NCI-H526 (cell line): ENCODE results near the gene SLC2A13.
"Not testable (repeated sequence)": the region's sequence is repeated elsewhere in the genome, so short reads cannot be mapped to it uniquely, and the experiment has no call there.

Experiments
- DNase-seq, 2 experiments: peaks; one replicate each; lab custom pipeline; 2025; lab: John Stamatoyannopoulos, UW

The SLC2A13 gene

DNA sequence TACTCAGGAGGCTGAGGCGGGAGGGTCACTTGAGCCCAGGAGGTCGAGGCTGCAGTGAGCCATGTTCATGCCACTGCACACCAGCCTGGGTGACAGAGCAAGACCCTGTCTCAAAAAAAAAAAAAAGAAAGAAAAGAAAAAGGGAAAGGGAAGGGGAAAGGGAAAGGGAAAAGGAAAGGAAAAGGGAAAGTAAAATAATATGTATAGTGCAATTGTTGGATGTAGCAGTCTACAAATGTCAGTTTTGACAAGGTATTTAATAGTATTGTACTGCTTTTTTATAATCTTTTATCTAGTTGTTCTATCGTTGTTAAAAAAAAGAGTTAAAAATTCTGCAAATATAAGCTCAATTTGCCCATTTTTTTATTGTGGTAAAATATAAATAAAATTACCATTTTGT lies 67.3 kb downstream of the SLC2A13 start:
- DNase-seq, result no peak

GRCh38 chr12:40034712-40035111 lies 71.2 kb downstream of the SLC2A13 start:
- DNase-seq, result no peak

DNA sequence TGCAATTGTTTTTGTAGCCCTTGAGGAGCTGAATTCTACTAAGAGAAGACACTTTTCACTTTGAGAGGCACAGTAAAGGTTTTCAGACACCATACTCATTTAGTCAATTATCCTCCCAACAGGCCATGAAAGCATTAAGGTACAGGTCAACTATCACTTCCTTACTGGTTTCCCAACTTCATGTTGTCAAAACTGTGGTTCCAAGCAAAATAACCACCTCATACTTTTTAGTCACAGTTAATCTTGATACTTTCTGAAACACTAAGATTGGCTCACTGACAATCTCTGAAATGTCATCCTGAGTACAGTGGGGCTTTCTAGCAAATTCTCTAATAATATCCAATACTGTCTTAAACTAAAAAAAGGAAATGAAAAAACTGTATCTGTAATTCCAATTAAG lies 71.7 kb downstream of the SLC2A13 start:
- DNase-seq, result no peak

DNA sequence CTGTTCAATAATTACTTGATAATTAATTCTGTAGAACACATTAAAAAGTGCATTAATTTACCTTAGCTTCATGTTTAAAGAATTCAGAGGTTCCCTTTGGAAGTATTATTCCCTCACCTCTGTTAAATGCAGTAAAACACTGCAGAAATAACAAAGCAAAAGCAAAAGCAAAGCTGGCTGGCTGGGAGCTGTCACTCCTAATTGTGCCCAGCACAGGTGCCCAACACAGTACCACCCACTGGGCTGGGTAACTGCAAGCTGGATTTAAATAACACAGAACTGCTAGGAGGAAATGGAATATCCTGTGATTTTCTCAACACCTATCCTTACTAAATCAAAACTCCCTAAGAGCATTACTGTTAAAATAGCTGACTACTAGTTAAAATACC lies 72.6 kb downstream of the SLC2A13 start:
- no peak for DNase-seq

GRCh38 chr12:40032433-40033241 lies 73.2 kb downstream of the SLC2A13 start:
- DNase-seq, result no peak

DNA sequence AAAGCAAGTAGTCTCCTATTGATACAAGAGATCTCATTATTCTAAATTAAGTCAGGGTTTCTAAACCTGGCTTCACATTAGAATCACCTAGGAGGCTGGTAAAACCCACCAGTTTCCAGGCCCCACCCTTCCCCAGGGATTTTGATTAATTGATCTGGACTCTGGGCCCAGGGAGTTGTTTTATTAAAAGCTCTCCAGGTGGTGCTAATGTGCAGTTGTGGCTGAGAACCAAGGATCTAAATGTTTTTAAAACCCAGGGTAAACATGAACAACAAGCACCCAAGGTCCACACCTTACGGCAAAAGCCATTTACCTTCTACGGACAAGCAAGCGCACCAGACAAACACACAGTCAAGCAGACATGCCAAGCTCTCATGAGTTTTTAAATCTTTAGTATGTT lies 73.9 kb downstream of the SLC2A13 start:
- peak in 1 of 2 experiments; percentile 45 for DNase-seq

- DNase-seq, result not testable (repeated sequence)
Measured at GRCh38 chr12:40030970-40031369, 74.9 kb downstream of the SLC2A13 start.

DNA sequence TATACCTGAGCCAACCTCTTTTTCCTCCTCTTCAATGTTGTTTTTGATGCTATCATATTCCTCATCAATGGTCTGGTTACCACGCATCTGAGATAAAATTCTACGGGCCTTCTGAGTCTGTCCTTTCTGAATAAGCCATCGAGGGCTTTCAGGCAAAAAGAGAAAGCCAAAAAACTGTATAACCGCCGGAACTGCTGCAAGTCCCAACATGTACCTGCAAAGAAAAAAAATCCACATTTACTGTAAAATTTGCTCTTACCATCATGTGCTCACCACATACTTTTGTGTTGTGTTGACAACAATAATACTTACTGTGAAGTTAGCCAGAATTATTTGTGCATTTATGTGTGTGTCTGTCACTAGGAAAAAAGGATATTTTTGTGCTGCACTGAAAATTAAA lies 77.6 kb downstream of the SLC2A13 start:
- no peak for DNase-seq

DNA sequence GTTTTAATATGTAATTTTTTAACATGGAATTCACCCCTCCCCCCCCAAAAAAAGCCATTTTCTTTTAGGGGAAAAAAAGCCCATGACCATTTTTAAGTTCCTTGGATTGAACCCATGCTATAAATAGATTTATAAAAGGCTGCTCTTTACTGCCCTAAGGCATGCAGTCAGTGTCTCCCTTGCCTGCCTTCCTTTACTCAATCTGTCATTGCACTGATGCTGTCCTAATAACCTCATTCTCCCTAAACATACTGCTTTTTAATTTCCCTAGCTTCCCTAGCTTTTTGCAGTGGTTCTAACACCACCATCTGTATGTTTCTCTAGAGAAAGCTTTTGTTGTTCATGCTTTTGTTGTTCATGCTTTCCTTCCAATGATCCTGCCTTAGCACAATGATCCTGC lies 83.0 kb downstream of the SLC2A13 start:
- DNase-seq, result no peak

- DNase-seq, result no peak
Measured at GRCh38 chr12:40020261-40020691, 85.6 kb downstream of the SLC2A13 start.

DNA sequence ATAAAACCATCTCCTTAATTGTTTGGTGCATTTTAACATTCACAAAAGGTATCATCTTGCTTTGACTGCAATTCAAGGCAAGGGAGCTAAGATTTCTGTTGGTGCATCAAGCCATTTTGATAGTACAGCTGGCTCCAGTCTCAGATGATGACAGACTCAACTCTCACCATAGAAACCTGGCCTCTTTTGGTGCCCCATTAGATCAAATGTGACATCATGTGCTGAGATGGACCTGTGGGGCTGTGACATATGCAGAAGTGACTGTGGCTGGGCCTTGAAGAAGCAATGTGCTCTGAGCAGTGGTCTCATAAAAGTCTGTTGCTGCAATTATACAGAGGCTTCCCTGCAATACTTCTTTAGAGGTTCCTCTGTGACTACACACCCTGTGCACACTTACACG lies 88.4 kb downstream of the SLC2A13 start:
- DNase-seq, result no peak

DNA sequence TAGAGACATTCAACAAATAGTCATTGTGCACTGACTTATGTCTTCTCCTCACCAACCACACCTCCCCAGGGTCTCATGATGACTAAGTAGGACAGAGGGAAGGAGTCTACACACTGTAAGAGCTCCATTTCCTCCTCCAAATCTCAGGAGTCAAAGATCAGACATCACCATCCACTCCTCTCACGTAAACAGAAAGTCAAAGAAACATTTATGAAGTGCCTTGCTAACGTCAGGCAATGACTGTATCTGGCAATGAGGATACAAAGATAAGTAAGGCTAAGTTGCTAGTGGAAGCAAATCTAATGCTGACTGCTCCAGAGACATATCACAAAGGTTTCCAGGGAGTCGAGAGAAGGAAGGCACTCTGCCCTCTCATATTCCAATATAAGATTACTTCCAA lies 88.9 kb downstream of the SLC2A13 start:
- DNase-seq, result no peak

DNA sequence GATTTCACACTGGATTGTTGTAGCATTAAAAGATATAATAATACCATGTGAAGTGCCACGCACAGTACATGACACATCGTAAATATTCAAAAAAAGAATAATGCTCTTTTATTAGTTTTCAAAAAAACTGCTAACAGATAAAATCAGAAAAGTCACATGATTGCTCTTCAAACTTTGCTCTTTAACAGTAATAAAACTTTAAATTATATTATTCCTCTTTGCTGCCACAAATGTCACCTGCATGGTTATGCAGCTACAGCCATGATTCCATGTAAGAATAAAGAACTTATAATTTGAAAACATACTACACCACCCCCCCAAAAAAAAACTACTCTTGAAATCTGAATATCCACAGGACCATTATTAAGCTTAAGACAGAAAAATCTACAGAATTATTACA lies 90.0 kb downstream of the SLC2A13 start:
- DNase-seq, result no peak

GRCh38 chr12:40015345-40015744 lies 90.5 kb downstream of the SLC2A13 start:
- DNase-seq, result no peak

- DNase-seq, result no peak
Measured at GRCh38 chr12:40013847-40014246, 92.0 kb downstream of the SLC2A13 start.

DNA sequence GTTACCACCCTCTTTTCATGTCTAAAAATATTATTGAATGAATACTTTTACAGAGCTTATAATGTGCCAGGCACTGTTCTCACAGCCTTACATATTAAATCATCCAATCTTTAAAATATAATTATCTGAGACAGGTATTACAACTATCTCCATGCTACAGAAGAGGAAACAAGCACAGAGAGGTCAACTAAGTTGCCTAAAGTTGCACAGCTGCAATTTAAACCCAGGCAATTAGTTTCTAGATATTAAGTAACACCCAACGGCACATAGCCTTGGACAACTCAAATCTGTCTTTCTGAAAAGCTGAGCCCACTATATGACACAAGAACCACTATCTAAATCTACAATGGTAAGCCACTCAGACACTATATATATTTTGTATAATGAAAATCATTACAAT lies 92.6 kb downstream of the SLC2A13 start:
- no peak for DNase-seq

- no peak for DNase-seq
Measured at GRCh38 chr12:40012711-40013110, 93.2 kb downstream of the SLC2A13 start.

DNA sequence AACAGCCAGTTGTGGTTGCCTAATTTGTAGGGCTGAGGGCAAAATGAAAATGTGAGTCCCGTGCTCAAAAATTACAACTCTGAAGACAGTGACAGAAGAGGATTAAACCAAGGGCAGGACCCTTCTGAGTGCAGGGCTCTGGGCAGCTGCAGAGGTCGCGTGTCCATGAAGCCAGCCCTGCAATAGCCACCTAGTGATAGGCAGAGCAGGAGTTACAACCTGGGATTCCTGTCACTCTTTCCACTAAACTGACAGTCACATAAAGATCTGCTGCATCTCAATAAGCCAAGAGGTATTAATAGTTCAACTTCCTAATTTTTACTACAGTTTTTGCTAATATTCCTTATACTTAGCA lies 94.1 kb downstream of the SLC2A13 start:
- DNase-seq, result no peak

DNA sequence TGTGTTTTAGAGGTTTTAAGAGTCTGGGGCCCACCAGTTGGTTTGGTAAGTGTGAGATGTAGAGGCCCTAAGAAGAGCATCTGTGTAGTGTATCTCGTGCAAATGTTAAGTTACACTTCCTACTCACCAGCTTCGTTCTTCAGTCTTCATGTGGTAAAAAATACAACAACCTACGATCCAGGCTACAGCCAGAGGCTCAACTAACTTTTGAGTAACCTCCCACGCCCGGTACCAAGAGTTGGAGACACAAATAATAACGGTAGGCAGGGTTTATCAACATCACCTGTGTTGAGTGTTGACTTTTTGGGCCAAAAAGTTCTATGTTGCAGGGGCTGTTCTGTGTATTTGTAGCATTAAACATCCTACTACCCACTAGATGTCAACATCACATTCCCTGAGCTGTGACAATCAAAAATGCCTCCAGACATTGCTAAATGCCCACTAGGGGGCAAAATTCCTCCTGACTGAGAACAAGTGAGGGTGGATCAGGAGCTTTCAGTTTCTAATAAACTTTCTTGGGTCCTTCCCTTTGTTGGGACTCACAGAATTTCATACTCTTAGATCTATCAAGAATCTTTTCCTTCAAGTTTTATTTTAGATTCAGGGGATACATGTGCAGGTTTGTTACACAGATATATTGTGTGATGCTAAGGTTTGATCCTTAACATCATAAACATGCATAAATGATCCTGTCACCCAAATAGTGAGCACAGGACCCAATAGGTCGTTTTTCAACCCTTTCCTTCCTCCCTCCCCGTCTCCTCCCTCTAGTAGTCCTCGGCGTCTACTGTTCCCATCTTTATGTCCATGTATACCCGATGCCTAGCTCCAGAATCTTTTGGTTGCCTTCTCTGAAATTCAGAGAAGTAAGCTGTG lies 94.7 kb downstream of the SLC2A13 start:
- DNase-seq, result peak; percentile 48 to 69

DNA sequence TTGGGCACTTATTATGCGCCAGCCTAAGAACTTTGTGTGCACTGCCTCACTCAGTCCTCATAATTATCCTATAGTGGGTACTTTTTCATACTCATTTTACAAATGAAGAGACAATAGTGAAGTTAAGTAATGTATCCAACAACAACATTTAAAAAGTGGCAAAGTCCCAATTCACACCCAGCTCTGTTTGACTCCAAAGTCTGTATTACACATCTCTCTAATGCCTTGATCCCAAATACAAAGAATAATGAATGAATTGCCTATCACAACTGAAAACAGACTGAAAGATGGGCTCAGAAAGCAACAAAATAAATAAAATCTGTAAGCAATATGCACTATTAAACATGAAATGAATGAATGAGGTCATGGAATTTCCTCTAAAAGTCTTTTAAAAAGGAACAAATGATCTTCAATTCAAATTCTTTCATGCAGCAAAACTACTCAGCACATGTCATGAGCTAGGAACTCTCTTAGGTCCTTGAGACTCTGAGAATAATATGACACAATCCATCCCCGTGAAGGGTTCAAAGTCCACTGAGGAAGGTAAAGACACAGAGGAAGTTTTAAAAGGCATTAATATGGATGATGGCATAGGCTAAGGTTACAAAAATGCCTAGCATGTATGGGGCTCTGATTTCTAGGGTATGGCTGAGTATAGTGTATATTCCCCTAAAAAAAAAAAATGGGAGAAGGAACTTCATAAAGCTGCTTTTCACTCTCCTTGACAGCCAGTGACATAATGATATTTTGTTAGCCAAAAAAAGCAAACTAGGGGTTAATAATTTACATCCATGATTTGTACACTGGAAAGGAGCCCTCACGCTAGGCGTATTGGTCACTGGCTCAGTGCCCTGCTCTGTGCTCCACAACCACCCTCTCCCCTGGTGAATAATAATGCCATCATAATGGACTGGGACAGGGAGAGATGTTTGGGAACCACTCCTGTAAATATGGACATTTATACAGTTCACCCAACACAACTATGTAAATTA lies 103.4 kb downstream of the SLC2A13 start:
- no peak for DNase-seq

- no peak for DNase-seq
Measured at GRCh38 chr12:40001406-40001805, 104.5 kb downstream of the SLC2A13 start.

- DNase-seq, result no peak
Measured at GRCh38 chr12:40000884-40001283, 105.0 kb downstream of the SLC2A13 start.
